Measurements from ENCODE around the gene MTM1. TPM values are rescaled to one million over a fixed set of nuclear protein-coding genes. Genes with fewer than 3 reads are reported as not detected.

MTM1 gene
- total RNA-seq, 1 donor from 2014 or later = 15.3 TPM

DNA sequence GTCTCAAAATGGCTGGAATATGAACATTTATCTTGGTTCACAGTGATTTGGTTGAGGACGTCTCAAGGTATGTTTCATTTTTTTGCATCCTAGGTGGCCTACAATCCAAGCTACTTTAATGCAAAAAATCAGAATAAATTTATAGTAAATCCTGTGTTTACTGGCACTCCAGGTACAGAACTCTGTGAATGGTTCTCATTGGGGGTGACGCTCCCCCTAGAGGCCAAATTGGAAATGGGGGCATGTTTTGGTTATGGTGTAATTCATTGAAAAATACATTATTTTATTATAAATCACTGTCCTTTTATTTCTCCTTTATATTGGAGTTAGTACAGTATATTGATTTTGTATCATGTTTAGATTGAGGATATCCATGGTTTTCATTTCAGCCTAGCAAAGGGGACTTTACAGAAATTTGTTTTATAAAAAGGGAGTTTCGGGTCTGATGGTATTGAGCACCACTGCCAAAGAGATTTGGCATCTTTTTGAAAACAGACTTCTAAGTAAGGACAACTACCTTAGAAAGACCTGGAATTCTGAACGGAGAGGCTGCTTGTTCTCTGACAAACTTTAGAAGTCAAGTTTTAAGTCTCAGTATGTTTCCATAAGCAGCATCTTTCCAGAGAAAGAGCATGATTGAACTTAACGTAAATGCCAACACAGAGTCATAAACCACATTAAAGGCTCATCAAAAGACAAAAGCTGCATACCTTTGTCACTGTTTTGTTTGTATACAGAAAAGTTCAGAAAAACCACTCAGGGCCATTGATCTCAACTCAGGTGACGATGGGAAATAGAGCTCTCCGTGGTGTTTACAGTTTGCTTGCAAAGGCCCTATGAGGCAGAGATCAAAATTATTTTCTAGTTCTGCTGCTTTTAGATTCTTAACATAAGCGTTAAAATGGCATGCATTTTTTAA is 19.4 kb downstream of the MTM1 start:
- Histone ChIP-seq H3K4me2 (no peak overlapping the region), H3K4me3 (no peak overlapping the region), H3K27me3 (no peaks in the 10 kb centered on the region), H3K36me3 (no peaks in the 10 kb centered on the region), H3K79me2 (ENCODE audit: low read depth) (no peaks in the 10 kb centered on the region), H3K27ac (no peak overlapping the region), H3F3A (ENCODE audit: low read depth) (peaks cover 7% of the 10 kb centered on the region), H3K9me3 (ENCODE audit: low read depth) (no peaks in the 10 kb centered on the region), H3K9ac (no peak overlapping the region), H3K4me1 (no peaks in the 10 kb centered on the region), H2AFZ (replicated peaks) (no peak overlapping the region), H4K20me1 (ENCODE audit: low read depth) (no peaks in the 10 kb centered on the region)
- TF ChIP-seq EZH2phosphoT487 (IDR thresholded peaks at IDR 0.05) = no peak
- TF ChIP-seq, protein P1, sequence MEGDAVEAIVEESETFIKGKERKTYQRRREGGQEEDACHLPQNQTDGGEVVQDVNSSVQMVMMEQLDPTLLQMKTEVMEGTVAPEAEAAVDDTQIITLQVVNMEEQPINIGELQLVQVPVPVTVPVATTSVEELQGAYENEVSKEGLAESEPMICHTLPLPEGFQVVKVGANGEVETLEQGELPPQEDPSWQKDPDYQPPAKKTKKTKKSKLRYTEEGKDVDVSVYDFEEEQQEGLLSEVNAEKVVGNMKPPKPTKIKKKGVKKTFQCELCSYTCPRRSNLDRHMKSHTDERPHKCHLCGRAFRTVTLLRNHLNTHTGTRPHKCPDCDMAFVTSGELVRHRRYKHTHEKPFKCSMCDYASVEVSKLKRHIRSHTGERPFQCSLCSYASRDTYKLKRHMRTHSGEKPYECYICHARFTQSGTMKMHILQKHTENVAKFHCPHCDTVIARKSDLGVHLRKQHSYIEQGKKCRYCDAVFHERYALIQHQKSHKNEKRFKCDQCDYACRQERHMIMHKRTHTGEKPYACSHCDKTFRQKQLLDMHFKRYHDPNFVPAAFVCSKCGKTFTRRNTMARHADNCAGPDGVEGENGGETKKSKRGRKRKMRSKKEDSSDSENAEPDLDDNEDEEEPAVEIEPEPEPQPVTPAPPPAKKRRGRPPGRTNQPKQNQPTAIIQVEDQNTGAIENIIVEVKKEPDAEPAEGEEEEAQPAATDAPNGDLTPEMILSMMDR (IDR thresholded peaks at IDR 0.05) = peak; percentile 72
- H3K36me3 Mint-ChIP-seq = no peaks in the 10 kb centered on the region
- H3K4me3 Mint-ChIP-seq = no peak overlapping the region
- no peak for DNase-seq (ENCODE audit: low spot score)
- no peaks in the 10 kb centered on the region for H3K27me3 Mint-ChIP-seq (ENCODE audit: insufficient read depth, low read depth)
- H3K27ac Mint-ChIP-seq = no peak overlapping the region
- H3K9me3 Mint-ChIP-seq = no peaks in the 10 kb centered on the region
- H3K4me1 Mint-ChIP-seq = no peaks in the 10 kb centered on the region

DNA sequence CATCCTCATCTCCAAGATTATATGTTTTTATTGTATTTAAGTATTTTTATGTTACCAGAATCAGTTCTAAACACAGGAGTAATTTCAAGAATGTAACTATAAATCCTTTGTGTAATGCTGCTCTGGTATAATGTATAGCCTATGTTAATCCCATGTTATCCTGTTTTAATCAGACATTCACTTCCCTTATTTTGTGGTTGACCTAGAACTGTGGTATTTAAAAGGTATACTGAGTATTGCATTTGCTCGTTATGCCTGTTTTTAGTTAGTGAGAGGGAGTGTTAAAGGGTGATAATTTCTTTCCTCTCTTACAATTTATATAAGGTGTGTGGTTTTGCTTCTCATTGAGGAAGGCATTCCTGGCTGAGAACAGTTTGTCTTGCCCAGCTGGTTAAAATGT is 26.2 kb downstream of the MTM1 start:
- Histone ChIP-seq H3K4me3 (no peak overlapping the region), H3K36me3 (no peaks in the 10 kb centered on the region)

DNA sequence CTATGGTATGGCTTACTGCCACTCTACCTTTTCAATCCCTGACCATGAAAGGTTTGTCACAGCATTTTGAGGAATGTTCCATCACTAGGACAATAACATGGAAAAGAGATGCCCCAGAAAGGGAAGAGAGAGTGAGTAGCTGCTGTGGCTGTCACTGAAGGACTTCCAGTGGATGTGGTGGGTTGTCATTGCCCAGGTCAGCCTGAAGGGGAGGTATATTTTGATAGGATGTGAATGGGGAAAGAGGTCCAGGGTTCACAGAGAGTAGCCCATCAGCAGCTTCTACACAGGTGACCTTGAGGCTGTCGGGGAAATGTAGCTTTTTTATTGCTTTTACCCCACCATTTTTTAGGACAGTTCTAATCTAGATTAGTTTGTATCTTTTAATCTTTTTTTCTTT is 30.8 kb downstream of the MTM1 start:
- Histone ChIP-seq H2AFZ (replicated peaks) (no peak overlapping the region), H3F3A (ENCODE audit: low read depth) (peaks cover 4% of the 10 kb centered on the region), H3K4me1 (peaks cover 15% of the 10 kb centered on the region), H3K79me2 (ENCODE audit: low read depth) (no peaks in the 10 kb centered on the region), H3K27me3 (no peaks in the 10 kb centered on the region), H3K9me3 (ENCODE audit: low read depth) (no peaks in the 10 kb centered on the region), H4K20me1 (ENCODE audit: low read depth) (no peaks in the 10 kb centered on the region), H3K4me3 (no peak overlapping the region), H3K27ac (no peak overlapping the region), H3K36me3 (no peaks in the 10 kb centered on the region), H3K4me2 (no peak overlapping the region), H3K9ac (no peak overlapping the region)
- no peaks in the 10 kb centered on the region for H3K9me3 Mint-ChIP-seq
- no peak overlapping the region for H3K4me3 Mint-ChIP-seq
- H3K36me3 Mint-ChIP-seq = peaks cover 2% of the 10 kb centered on the region
- H3K27ac Mint-ChIP-seq = no peak overlapping the region
- no peaks in the 10 kb centered on the region for H3K4me1 Mint-ChIP-seq
- TF ChIP-seq EZH2phosphoT487 (IDR thresholded peaks at IDR 0.05) (no peak), EZH2 (IDR thresholded peaks at IDR 0.05) (no peak)
- TF ChIP-seq, protein P1 (IDR thresholded peaks at IDR 0.05) = no peak
- H3K27me3 Mint-ChIP-seq (ENCODE audit: insufficient read depth, low read depth) = no peaks in the 10 kb centered on the region
- no peak for DNase-seq (ENCODE audit: low spot score)

More for the DNA sequence above, 26.2 kb downstream of the MTM1 start:
- no peaks in the 10 kb centered on the region for H3K9me3 ChIP-seq (ENCODE audit: low read depth)
- no peak overlapping the region for H3K27ac ChIP-seq
- Mint-ChIP-seq H3K27ac (no peak overlapping the region), H3K36me3 (peaks cover 1% of the 10 kb centered on the region), H3K4me3 (no peak overlapping the region), H3K9me3 (no peaks in the 10 kb centered on the region), H3K27me3 (ENCODE audit: insufficient read depth, low read depth) (no peaks in the 10 kb centered on the region), H3K4me1 (no peaks in the 10 kb centered on the region)
- peaks cover 15% of the 10 kb centered on the region for H3K4me1 ChIP-seq
- no peaks in the 10 kb centered on the region for H3K27me3 ChIP-seq
- no peak for DNase-seq (ENCODE audit: low spot score)
- no peak overlapping the region for H3K9ac ChIP-seq
- no peak for TF ChIP-seq EZH2phosphoT487 (IDR thresholded peaks at IDR 0.05)
- TF ChIP-seq, protein P1 (IDR thresholded peaks at IDR 0.05) = no peak
- TF ChIP-seq EZH2 (IDR thresholded peaks at IDR 0.05) = no peak
- H3K79me2 ChIP-seq (ENCODE audit: low read depth) = no peaks in the 10 kb centered on the region
- H3K4me2 ChIP-seq = no peak overlapping the region
- H3F3A ChIP-seq (ENCODE audit: low read depth) = peaks cover 4% of the 10 kb centered on the region
- H2AFZ ChIP-seq (replicated peaks) = no peak overlapping the region
- H4K20me1 ChIP-seq (ENCODE audit: low read depth) = no peaks in the 10 kb centered on the region
